Keratinocyte (primary cell): ENCODE data around the gene BRINP3. TPM values are rescaled to one million over a fixed set of nuclear protein-coding genes. Genes with fewer than 3 reads are reported as not detected.

Experiments used
- DNase-seq: peaks from one replicate; pipeline ENCODE4 v3.0.0-alpha.2; 2011; ENCODE audit warnings: low read depth, missing footprints, low spot score
- FAIRE-seq: peaks from 2 replicates; lab custom pipeline; 2011; peaks lifted over from hg19 to GRCh38; lab: Jason Lieb, UNC
- H2AFZ ChIP-seq: 2 replicates; pipeline ENCODE4 v1.6.0; 2012; ENCODE audit warnings: low read length, control low read depth, inconsistent platforms; ENCODE audit not compliant: control insufficient read depth
- H3K27ac ChIP-seq: 2 replicates; pipeline ENCODE4 v1.5.1; 2011; ENCODE audit warnings: low read length; ENCODE audit not compliant: control insufficient read depth, insufficient read depth
- H3K27me3 ChIP-seq: 3 replicates; pipeline ENCODE4 v1.6.0; 2011; ENCODE audit warnings: low read length; ENCODE audit not compliant: control insufficient read depth, insufficient read depth; ENCODE audit errors: extremely low read depth
- H3K36me3 ChIP-seq, 2 experiments: 2 replicates in 1 of 2; 3 replicates in 1 of 2; pipeline ENCODE4 v1.5.1; 2011; ENCODE audit warnings: low read length in 2 of 2, mild to moderate bottlenecking in 1 of 2; ENCODE audit not compliant: control insufficient read depth in 2 of 2, insufficient read depth in 2 of 2; ENCODE audit errors: extremely low read depth in 1 of 2
- H3K4me1 ChIP-seq: 3 replicates; pipeline ENCODE4 v1.5.1; 2011; ENCODE audit warnings: low read length; ENCODE audit not compliant: control insufficient read depth, insufficient read depth; ENCODE audit errors: extremely low read depth
- H3K4me2 ChIP-seq: 3 replicates; pipeline ENCODE4 v1.6.0; 2011; ENCODE audit warnings: low read depth, low read length; ENCODE audit not compliant: control insufficient read depth, insufficient read depth; ENCODE audit errors: extremely low read depth
- H3K4me3 ChIP-seq, 3 experiments: fragments of 200-600 bp in 1 of 3; sonication (generic) in 1 of 3; 2 replicates in 2 of 3; 3 replicates in 1 of 3; pipeline ENCODE4 v1.5.1; 2011 to 2016; ENCODE audit warnings: low read length in 3 of 3, mild to moderate bottlenecking in 3 of 3, control low read depth in 2 of 3, inconsistent platforms in 1 of 3, low read depth in 1 of 3, mixed read lengths in 1 of 3, mixed run types in 1 of 3, moderate library complexity in 1 of 3; ENCODE audit not compliant: control insufficient read depth in 2 of 3, insufficient read depth in 2 of 3; ENCODE audit errors: extremely low read depth in 1 of 3
- H3K79me2 ChIP-seq: 2 replicates; pipeline ENCODE4 v1.6.0; 2012; ENCODE audit warnings: low read length; ENCODE audit not compliant: control insufficient read depth, insufficient read depth
- H3K9ac ChIP-seq: 3 replicates; pipeline ENCODE4 v1.6.0; 2011; ENCODE audit warnings: low read length; ENCODE audit not compliant: control insufficient read depth, insufficient read depth; ENCODE audit errors: extremely low read depth
- H3K9me1 ChIP-seq: 3 replicates; pipeline ENCODE4 v1.6.0; 2011; ENCODE audit warnings: low read length; ENCODE audit not compliant: control insufficient read depth, insufficient read depth; ENCODE audit errors: extremely low read depth
- H3K9me3 ChIP-seq: 2 replicates; pipeline ENCODE4 v1.5.1; 2012; ENCODE audit warnings: low read depth, low read length; ENCODE audit not compliant: control insufficient read depth
- H4K20me1 ChIP-seq: 3 replicates; pipeline ENCODE4 v1.6.0; 2011; ENCODE audit warnings: low read length; ENCODE audit not compliant: control insufficient read depth, insufficient read depth; ENCODE audit errors: extremely low read depth
- CTCF ChIP-seq, 3 experiments: IDR thresholded peaks in 1 of 3; conservative IDR thresholded peaks in 1 of 3; optimal IDR thresholded peaks in 1 of 3; 2 replicates in 2 of 3; 3 replicates in 1 of 3; pipeline versions ENCODE3 to v1.5.1; 2011; ENCODE audit warnings: low read length in 3 of 3, mild to moderate bottlenecking in 3 of 3, moderate library complexity in 2 of 3, control low read depth in 1 of 3, inconsistent platforms in 1 of 3; ENCODE audit not compliant: insufficient read depth in 2 of 3; ENCODE audit errors: extremely low read depth in 1 of 3
- EZH2 ChIP-seq: IDR thresholded peaks from one replicate; pipeline ENCODE4 v1.6.1; 2012; ENCODE audit warnings: inconsistent platforms, mild to moderate bottlenecking, low read length, moderate library complexity
- dilution Hi-C: fragments of 300-500 bp; cut with MboI; formaldehyde crosslinking; loops from one replicate; pipeline ENCODE4 v1.7.0; 2020; ENCODE audit warnings: low sequenced_read_pairs; ENCODE audit not compliant: extremely low pct_ligation_motif_present
- polyA plus RNA-seq, 5 experiments: library from polyadenylated mRNA; depleted of rRNA in 3 of 5; stranded (reverse) in 3 of 5; stranded (forward) in 1 of 5; unstranded in 1 of 5; fragments of >200 nt; gene quantifications; 1 replicate in 1 of 5; 2 replicates in 3 of 5; 3 replicates in 1 of 5; pipeline versions ENCODE4 v1.2.1 to v1.2.3, GENCODE V29; 2011 to 2012; ENCODE audit warnings: missing spikeins in 2 of 5, low read depth in 1 of 5, low replicate concordance in 1 of 5

The BRINP3 gene
- polyA plus RNA-seq, 1 donor (not counting 4 experiments of a cell fraction or from before 2014, with no cell fraction given): not detected

DNA sequence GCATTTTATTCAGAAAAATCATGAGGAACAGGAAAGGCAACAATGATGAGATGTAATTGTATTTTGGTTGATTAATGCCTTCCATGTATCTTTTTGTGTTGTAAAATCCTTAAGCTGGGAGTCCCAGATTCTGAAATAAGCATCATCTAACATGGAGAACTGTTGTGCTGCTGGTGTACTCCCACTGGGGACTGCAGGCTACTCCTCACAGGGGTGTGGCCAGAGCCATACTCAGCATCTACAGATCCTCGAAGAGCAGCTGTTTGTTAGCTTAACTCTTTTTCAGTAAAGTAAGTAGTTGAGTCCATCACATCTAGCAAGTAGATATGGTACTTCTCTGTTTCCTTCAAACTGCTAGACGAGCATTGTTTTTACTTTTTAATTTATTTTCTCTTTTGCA is 358.0 kb downstream of the BRINP3 start:
- H4K20me1 ChIP-seq: no peaks in the 10 kb centered on the region
- no peak for DNase-seq
- no peaks in the 10 kb centered on the region for H3K79me2 ChIP-seq
- H2AFZ ChIP-seq: no peak overlapping the region
- no peak overlapping the region for H3K9ac ChIP-seq
- dilution Hi-C loops: no loop called here
- no peaks in the 10 kb centered on the region for H3K9me3 ChIP-seq
- H3K27me3 ChIP-seq: no peaks in the 10 kb centered on the region
- no peak for TF ChIP-seq CTCF (optimal IDR thresholded peaks at IDR 0.05 in 1 of 3, IDR thresholded peaks at IDR 0.05 in 1 of 3, conservative IDR thresholded peaks at IDR 0.05 in 1 of 3; ENCODE audit: extremely low read depth in 1 of 3, insufficient read depth in 2 of 3, low read length in 3 of 3)
- no peak for TF ChIP-seq EZH2
- FAIRE-seq: no peak
- H3K4me2 ChIP-seq: no peak overlapping the region
- no peak overlapping the region for H3K27ac ChIP-seq
- H3K4me3 ChIP-seq: no peak overlapping the region
- H3K36me3 ChIP-seq: no peaks in the 10 kb centered on the region
- H3K4me1 ChIP-seq: no peaks in the 10 kb centered on the region
- H3K9me1 ChIP-seq: no peaks in the 10 kb centered on the region

GRCh38 chr1:190116921-190117320 is 360.7 kb downstream of the BRINP3 start:
- H3K4me2 ChIP-seq: no peak overlapping the region
- no peak for DNase-seq
- no peaks in the 10 kb centered on the region for H3K4me1 ChIP-seq
- H3K9me1 ChIP-seq: no peaks in the 10 kb centered on the region
- no peak overlapping the region for H3K4me3 ChIP-seq
- H4K20me1 ChIP-seq: no peaks in the 10 kb centered on the region
- no peaks in the 10 kb centered on the region for H3K79me2 ChIP-seq
- no peak overlapping the region for H3K27ac ChIP-seq
- dilution Hi-C loops: no loop called here
- no peak for TF ChIP-seq CTCF (optimal IDR thresholded peaks at IDR 0.05 in 1 of 3, IDR thresholded peaks at IDR 0.05 in 1 of 3, conservative IDR thresholded peaks at IDR 0.05 in 1 of 3; ENCODE audit: extremely low read depth in 1 of 3, insufficient read depth in 2 of 3, low read length in 3 of 3)
- TF ChIP-seq EZH2: no peak
- H3K9me3 ChIP-seq: no peaks in the 10 kb centered on the region
- H3K9ac ChIP-seq: no peak overlapping the region
- no peak for FAIRE-seq
- H2AFZ ChIP-seq: no peak overlapping the region
- H3K27me3 ChIP-seq: no peaks in the 10 kb centered on the region
- H3K36me3 ChIP-seq: no peaks in the 10 kb centered on the region
